Measurements from ENCODE around the gene MFSD2A. TPM values are rescaled to one million over a fixed set of nuclear protein-coding genes. Genes with fewer than 3 reads are reported as not detected.

MFSD2A gene
- total RNA-seq, 1 experiment from 2014 or later, result 12.1 TPM

DNA sequence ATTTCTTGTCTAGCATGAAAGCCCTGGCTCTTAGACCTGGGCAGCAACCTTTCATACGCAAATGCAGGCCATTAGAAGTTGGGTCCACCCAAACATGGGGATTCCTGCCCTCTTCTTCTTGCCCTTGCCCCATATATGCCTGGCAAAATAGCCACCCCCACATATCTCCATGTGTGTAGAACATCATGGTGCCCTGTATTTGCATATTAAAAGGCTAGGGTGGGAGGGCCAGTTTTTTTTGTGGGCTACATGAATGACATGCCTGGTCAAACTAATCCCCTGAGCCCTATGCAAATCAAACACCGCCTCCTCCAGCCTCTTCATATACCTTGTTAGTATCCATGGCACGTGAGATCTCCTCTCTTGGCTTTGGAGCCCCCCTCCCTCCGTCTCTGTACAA, 24.7 kb downstream of the MFSD2A start:
- Histone ChIP-seq H3F3A (ENCODE audit: low read length, unreplicated experiment) (no peaks in the 10 kb centered on the region), H3K4me1 (ENCODE audit: insufficient read depth, low read length) (peaks cover 17% of the 10 kb centered on the region), H3K9me2 (replicated peaks; ENCODE audit: low read length) (no peaks in the 10 kb centered on the region), H3K27ac (ENCODE audit: low read length) (no peak overlapping the region), H4K20me1 (ENCODE audit: low read length) (no peaks in the 10 kb centered on the region), H3K36me3 (ENCODE audit: low read depth, low read length) (no peaks in the 10 kb centered on the region), H3K4me3 (ENCODE audit: low read length) (no peak overlapping the region), H3K9me3 (ENCODE audit: low read length) (no peaks in the 10 kb centered on the region), H2AFZ (ENCODE audit: low read length) (no peak overlapping the region), H3K79me2 (ENCODE audit: low read length) (no peaks in the 10 kb centered on the region), H3K27me3 (ENCODE audit: low read length) (no peaks in the 10 kb centered on the region), H3K9ac (ENCODE audit: low read length) (no peak overlapping the region), H3K4me2 (ENCODE audit: low read length) (no peak overlapping the region)
- intact Hi-C loops (cut with micrococcal nuclease), result no loop called here
- ATAC-seq, result no peak
- TF ChIP-seq EZH2 (IDR thresholded peaks at IDR 0.05; ENCODE audit: low read length, unreplicated experiment), result no peak
- CTCF ChIA-PET, result no interaction called here
- no peak for DNase-seq
- BruUV-seq (replicated peaks), result no TSS peak
- POLR2A ChIA-PET (ENCODE audit: unreplicated experiment), result no interaction called here

DNA sequence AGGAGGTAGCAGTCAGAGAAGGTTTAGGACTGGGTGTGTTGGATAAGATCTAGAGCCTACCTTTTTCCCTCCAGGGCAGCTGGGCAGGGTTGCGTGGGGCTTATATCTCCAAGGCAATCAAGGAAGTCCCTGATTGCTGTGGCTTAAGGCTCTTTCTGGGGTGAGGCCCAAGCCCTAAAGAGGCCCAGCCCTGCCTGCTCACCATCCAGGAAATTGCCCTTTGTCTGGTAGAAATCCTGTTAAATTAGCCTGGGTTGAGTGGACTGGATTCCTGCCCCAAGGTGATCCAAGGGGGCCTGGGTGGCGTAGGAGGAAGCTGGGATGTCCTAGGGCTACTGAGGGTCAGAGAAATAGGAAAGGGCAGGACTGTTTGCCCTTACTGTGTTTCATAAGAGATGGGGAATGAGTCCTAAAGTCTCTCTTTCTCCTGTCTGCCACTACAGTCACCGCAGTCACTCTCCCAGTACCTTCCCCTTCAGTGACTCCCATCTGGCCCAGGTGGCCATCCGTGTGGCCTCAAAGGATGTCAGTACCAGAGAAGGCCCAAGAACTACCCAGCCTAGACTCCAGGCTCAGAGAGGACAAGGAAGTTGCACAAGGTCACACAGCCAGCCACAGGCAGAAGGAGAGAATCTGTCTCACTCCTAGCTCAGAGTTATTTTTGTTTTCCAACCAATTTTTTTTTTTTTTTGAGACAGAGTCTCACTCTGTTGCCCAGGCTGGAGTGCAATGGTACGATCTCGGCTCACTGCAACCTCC, 25.8 kb downstream of the MFSD2A start:
- Histone ChIP-seq H3K36me3 (ENCODE audit: low read depth, low read length) (no peaks in the 10 kb centered on the region), H4K20me1 (ENCODE audit: low read length) (no peaks in the 10 kb centered on the region), H3K9me2 (replicated peaks; ENCODE audit: low read length) (no peaks in the 10 kb centered on the region), H3K27me3 (ENCODE audit: low read length) (no peaks in the 10 kb centered on the region), H3K79me2 (ENCODE audit: low read length) (no peaks in the 10 kb centered on the region), H3F3A (ENCODE audit: low read length, unreplicated experiment) (no peaks in the 10 kb centered on the region), H2AFZ (ENCODE audit: low read length) (no peak overlapping the region; the same call in 1 of the 2 replicates), H3K4me2 (ENCODE audit: low read length) (no peak overlapping the region), H3K9me3 (ENCODE audit: low read length) (no peaks in the 10 kb centered on the region), H3K4me3 (ENCODE audit: low read length) (no peak overlapping the region), H3K27ac (ENCODE audit: low read length) (no peak overlapping the region), H3K9ac (ENCODE audit: low read length) (no peak overlapping the region), H3K4me1 (ENCODE audit: insufficient read depth, low read length) (peaks cover 17% of the 10 kb centered on the region)
- TF ChIP-seq, protein P1, sequence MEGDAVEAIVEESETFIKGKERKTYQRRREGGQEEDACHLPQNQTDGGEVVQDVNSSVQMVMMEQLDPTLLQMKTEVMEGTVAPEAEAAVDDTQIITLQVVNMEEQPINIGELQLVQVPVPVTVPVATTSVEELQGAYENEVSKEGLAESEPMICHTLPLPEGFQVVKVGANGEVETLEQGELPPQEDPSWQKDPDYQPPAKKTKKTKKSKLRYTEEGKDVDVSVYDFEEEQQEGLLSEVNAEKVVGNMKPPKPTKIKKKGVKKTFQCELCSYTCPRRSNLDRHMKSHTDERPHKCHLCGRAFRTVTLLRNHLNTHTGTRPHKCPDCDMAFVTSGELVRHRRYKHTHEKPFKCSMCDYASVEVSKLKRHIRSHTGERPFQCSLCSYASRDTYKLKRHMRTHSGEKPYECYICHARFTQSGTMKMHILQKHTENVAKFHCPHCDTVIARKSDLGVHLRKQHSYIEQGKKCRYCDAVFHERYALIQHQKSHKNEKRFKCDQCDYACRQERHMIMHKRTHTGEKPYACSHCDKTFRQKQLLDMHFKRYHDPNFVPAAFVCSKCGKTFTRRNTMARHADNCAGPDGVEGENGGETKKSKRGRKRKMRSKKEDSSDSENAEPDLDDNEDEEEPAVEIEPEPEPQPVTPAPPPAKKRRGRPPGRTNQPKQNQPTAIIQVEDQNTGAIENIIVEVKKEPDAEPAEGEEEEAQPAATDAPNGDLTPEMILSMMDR (conservative IDR thresholded peaks at IDR 0.05; ENCODE audit: low read depth, low read length), result no peak
- no peak for TF ChIP-seq EZH2 (IDR thresholded peaks at IDR 0.05; ENCODE audit: low read length, unreplicated experiment)
- no peak for TF ChIP-seq EZH2phosphoT487 (IDR thresholded peaks at IDR 0.05; ENCODE audit: borderline replicate concordance, low read length)
- DNase-seq (peak; percentile 10), ATAC-seq (peak; percentile 41)
- no TSS peak for BruUV-seq (replicated peaks)
- intact Hi-C loops (cut with micrococcal nuclease), result no loop called here
- ChIA-PET POLR2A (ENCODE audit: unreplicated experiment) (no interaction called here), CTCF (no interaction called here)

DNA sequence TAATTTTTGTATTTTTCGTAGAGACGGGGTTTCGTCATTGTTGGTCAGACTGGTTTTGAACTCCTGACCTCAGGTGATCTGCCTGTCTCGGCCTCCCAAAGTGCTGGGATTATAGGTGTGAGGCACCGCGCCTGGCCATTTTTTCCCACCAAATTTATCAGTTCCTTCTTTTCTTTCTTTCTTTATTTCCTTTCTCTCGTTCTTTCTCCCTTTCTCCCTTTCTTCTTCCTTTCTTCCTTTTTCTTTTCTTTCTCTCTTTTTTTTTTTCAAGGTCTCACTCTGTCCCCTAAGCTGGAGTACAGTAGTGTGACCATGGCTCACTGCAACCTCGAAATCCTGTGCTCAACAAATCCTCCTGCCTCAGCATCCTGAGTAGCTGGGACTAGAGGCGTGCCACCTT, 26.4 kb downstream of the MFSD2A start:
- peak overlapping the region; percentile 18; the same call in 1 of the 2 replicates for H3K27ac ChIP-seq (ENCODE audit: low read length)
- H3F3A ChIP-seq (ENCODE audit: low read length, unreplicated experiment), result no peaks in the 10 kb centered on the region
- no peaks in the 10 kb centered on the region for H3K79me2 ChIP-seq (ENCODE audit: low read length)
- peaks cover 17% of the 10 kb centered on the region for H3K4me1 ChIP-seq (ENCODE audit: insufficient read depth, low read length)
- intact Hi-C loops (cut with micrococcal nuclease), result no loop called here
- H3K27me3 ChIP-seq (ENCODE audit: low read length), result no peaks in the 10 kb centered on the region
- POLR2A ChIA-PET (ENCODE audit: unreplicated experiment), result interaction anchor here (0.6 kb wide), 1 partner anchor 62 kb away, joined by 17 read pairs; no protein-coding TSS in a partner anchor
- TF ChIP-seq EZH2phosphoT487 (IDR thresholded peaks at IDR 0.05; ENCODE audit: borderline replicate concordance, low read length) (no peak), EZH2 (IDR thresholded peaks at IDR 0.05; ENCODE audit: low read length, unreplicated experiment) (no peak)
- TF ChIP-seq, protein P1 (conservative IDR thresholded peaks at IDR 0.05; ENCODE audit: low read depth, low read length), result no peak
- no peak overlapping the region for H3K4me3 ChIP-seq (ENCODE audit: low read length)
- no peaks in the 10 kb centered on the region for H4K20me1 ChIP-seq (ENCODE audit: low read length)
- BruUV-seq (replicated peaks), result no TSS peak
- ATAC-seq, result no peak
- no peak for DNase-seq
- H3K9me3 ChIP-seq (ENCODE audit: low read length), result no peaks in the 10 kb centered on the region
- H3K9ac ChIP-seq (ENCODE audit: low read length), result no peak overlapping the region
- peak overlapping the region; percentile 54; the same call in 1 of the 2 replicates for H3K4me2 ChIP-seq (ENCODE audit: low read length)
- peak overlapping the region; percentile 48; the same call in 1 of the 2 replicates for H2AFZ ChIP-seq (ENCODE audit: low read length)
- CTCF ChIA-PET, result no interaction called here
- no peaks in the 10 kb centered on the region for H3K9me2 ChIP-seq (replicated peaks; ENCODE audit: low read length)
- H3K36me3 ChIP-seq (ENCODE audit: low read depth, low read length), result no peaks in the 10 kb centered on the region

Data from PC-3 (cell line).